SK-N-SH (cell line): ENCODE measurements around the gene DTD2. TPM values are rescaled to one million over a fixed set of nuclear protein-coding genes. Genes with fewer than 3 reads are reported as not detected.

Experiments used
- CTCF ChIA-PET: fragments of 300-600, 350-600 bp; formaldehyde crosslinking; extraction: SDS; loops from one replicate; lab custom pipeline; 2021; lab: Yijun Ruan, JAX
- POLR2A ChIA-PET: fragments of 350-600 bp; sonication (Branson Sonifier 250); formaldehyde crosslinking; extraction: SDS; loops from one replicate; lab custom pipeline; 2020; ENCODE audit warnings: antibody characterized with exemption, inconsistent platforms; lab: Yijun Ruan, JAX
- DNase-seq: peaks from one replicate; pipeline ENCODE4 v3.0.0; 2012
- H2AFZ ChIP-seq: fragments of 200-600 bp; sonication (generic); 2 replicates; pipeline ENCODE4 v1.8.1; 2016; ENCODE audit warnings: antibody characterized with exemption, mild to moderate bottlenecking, low read depth
- H3F3A ChIP-seq: fragments of 200-600 bp; sonication (generic); replicated peaks from 2 replicates; pipeline ENCODE3; 2016; ENCODE audit warnings: antibody characterized with exemption, mild to moderate bottlenecking; ENCODE audit not compliant: insufficient read depth
- H3K27ac ChIP-seq, 2 experiments: fragments of 200-500 bp in 1 of 2; fragments of 200-600 bp in 1 of 2; sonication (Bioruptor generic) in 1 of 2; sonication (generic), shearing (Covaris generic) in 1 of 2; 2 replicates each; pipeline versions ENCODE4 v1.5.1 to v1.6.1; 2014 to 2016; ENCODE audit warnings: low read depth in 2 of 2, inconsistent platforms in 1 of 2, low read length in 1 of 2, mild to moderate bottlenecking in 1 of 2, mixed read lengths in 1 of 2
- H3K27me3 ChIP-seq: fragments of 200-600 bp; sonication (generic), shearing (Covaris generic); 2 replicates; pipeline ENCODE4 v1.6.1; 2016; ENCODE audit warnings: mixed run types; ENCODE audit not compliant: insufficient read depth
- H3K36me3 ChIP-seq, 2 experiments: fragments of 200-500 bp in 1 of 2; fragments of 200-600 bp in 1 of 2; sonication (Bioruptor generic) in 1 of 2; sonication (generic) in 1 of 2; replicated peaks in 1 of 2; 2 replicates each; pipeline versions ENCODE3 to v1.5.1; 2014 to 2016; ENCODE audit warnings: low read length in 1 of 2, mild to moderate bottlenecking in 1 of 2; ENCODE audit not compliant: insufficient read depth in 2 of 2, control insufficient read depth in 1 of 2
- H3K4me1 ChIP-seq, 2 experiments: fragments of 200-500 bp in 1 of 2; fragments of 200-600 bp in 1 of 2; sonication (Bioruptor generic) in 1 of 2; sonication (generic), shearing (Covaris generic) in 1 of 2; 2 replicates each; pipeline versions ENCODE4 v1.5.1 to v1.6.1; 2014 to 2016; ENCODE audit warnings: low read depth in 1 of 2, low read length in 1 of 2, mixed run types in 1 of 2; ENCODE audit not compliant: insufficient read depth in 2 of 2, control insufficient read depth in 1 of 2
- H3K4me2 ChIP-seq: fragments of 200-600 bp; sonication (generic), shearing (Covaris generic); 2 replicates; pipeline ENCODE4 v1.6.1; 2017; ENCODE audit warnings: mixed run types
- H3K4me3 ChIP-seq, 2 experiments: fragments of 200-500 bp in 1 of 2; fragments of 200-600 bp in 1 of 2; sonication (Bioruptor generic) in 1 of 2; sonication (generic), shearing (Covaris generic) in 1 of 2; 2 replicates each; pipeline versions ENCODE4 v1.5.1 to v1.8.1; 2014 to 2016; ENCODE audit warnings: low read depth in 2 of 2, inconsistent platforms in 1 of 2, low read length in 1 of 2, mild to moderate bottlenecking in 1 of 2, mixed read lengths in 1 of 2, moderate library complexity in 1 of 2
- H3K79me2 ChIP-seq: fragments of 200-600 bp; sonication (generic); 2 replicates; pipeline ENCODE4 v1.8.1; 2017; ENCODE audit warnings: mild to moderate bottlenecking; ENCODE audit not compliant: insufficient read depth
- H3K9ac ChIP-seq: fragments of 200-600 bp; sonication (generic); 2 replicates; pipeline ENCODE4 v1.6.1; 2017; ENCODE audit warnings: mixed run types
- H3K9me2 ChIP-seq: fragments of 200-600 bp; sonication (generic); 2 replicates; pipeline ENCODE4 v1.6.1; 2017; ENCODE audit warnings: mixed run types
- H3K9me3 ChIP-seq: fragments of 200-600 bp; sonication (generic); 2 replicates; pipeline ENCODE4 v1.6.1; 2017; ENCODE audit warnings: mixed run types, mild to moderate bottlenecking, moderate library complexity
- H4K20me1 ChIP-seq: fragments of 200-600 bp; sonication (generic); 2 replicates; pipeline ENCODE4 v1.6.1; 2017; ENCODE audit warnings: mild to moderate bottlenecking, mixed run types; ENCODE audit not compliant: insufficient read depth
- EP300 ChIP-seq, 2 experiments: IDR thresholded peaks; 2 replicates each; pipeline versions ENCODE4 v1.4.0 to v1.6.1; 2012; ENCODE audit warnings: borderline replicate concordance in 1 of 2, low read depth in 1 of 2, low read length in 1 of 2
- FOXM1 ChIP-seq: IDR thresholded peaks from 2 replicates; pipeline ENCODE4 v1.4.0; 2012; ENCODE audit warnings: low read depth, mild to moderate bottlenecking
- MXI1 ChIP-seq: IDR thresholded peaks from 2 replicates; pipeline ENCODE4 v1.6.1; 2012; ENCODE audit warnings: mild to moderate bottlenecking, low read depth, low read length, improper control_type of control experiment
- NFIC ChIP-seq: IDR thresholded peaks from 2 replicates; pipeline ENCODE4 v1.4.0; 2012; ENCODE audit warnings: borderline replicate concordance
- POLR2AphosphoS5 ChIP-seq: IDR thresholded peaks from 2 replicates; pipeline ENCODE4 v1.6.1; 2012; ENCODE audit warnings: low read depth, low read length
- RXRA ChIP-seq: IDR thresholded peaks from 2 replicates; pipeline ENCODE4 v1.4.0; 2012; ENCODE audit warnings: low read depth, mild to moderate bottlenecking, borderline replicate concordance
- TEAD4 ChIP-seq: IDR thresholded peaks from 2 replicates; pipeline ENCODE4 v1.4.0; 2012; ENCODE audit warnings: mild to moderate bottlenecking, borderline replicate concordance; ENCODE audit not compliant: insufficient read depth
- ZBTB33 ChIP-seq: IDR thresholded peaks from 2 replicates; pipeline ENCODE4 v1.4.0; 2012; ENCODE audit warnings: low read depth, borderline replicate concordance
- WGBS: methylation state at CpG from one replicate; pipeline ENCODE4 v1.1.6; 2017; ENCODE audit warnings: low lambda C conversion rate; 5-methylcytosine and 5-hydroxymethylcytosine counted together
- polyA plus RNA-seq, 3 experiments: library from polyadenylated mRNA; depleted of rRNA; stranded (reverse); fragments of >200 nt; gene quantifications; 2 replicates each; pipeline ENCODE4 v1.2.3, GENCODE V29; 2012
- TF ChIP-seq, protein P1 (sequence below): IDR thresholded peaks from 2 replicates; pipeline ENCODE4 v1.6.1; 2012; ENCODE audit warnings: mild to moderate bottlenecking, low read depth, low read length, moderate library complexity
- TF ChIP-seq, protein P2 (sequence below): IDR thresholded peaks from 2 replicates; pipeline ENCODE4; 2012
- TF ChIP-seq, protein P3 (sequence below): IDR thresholded peaks from 2 replicates; pipeline ENCODE4 v1.4.0; 2012; ENCODE audit warnings: low read depth, borderline replicate concordance

The DTD2 gene
- polyA plus RNA-seq, 1 of the 3 experiments (the other 2 are of a cell fraction) = 10.5 TPM

GRCh38 chr14:31435276-31435675 is 22.0 kb downstream of the DTD2 start:
- H3K4me1 ChIP-seq = no peaks in the 10 kb centered on the region
- TF ChIP-seq FOXM1 (no peak), POLR2AphosphoS5 (peak; percentile 17; the same call in 1 of the 2 replicates), NFIC (peak; percentile 36; the same call in 1 of the 2 replicates), RXRA (no peak), TEAD4 (no peak), EP300 (IDR thresholded peaks at IDR 0.05; ENCODE audit: borderline replicate concordance in 1 of 2, low read depth in 1 of 2, low read length in 1 of 2) (0 out of 4 replicates have a peak, but pooled peaks of 1 of the 2 experiments have one; percentile 25)
- TF ChIP-seq, protein P1, sequence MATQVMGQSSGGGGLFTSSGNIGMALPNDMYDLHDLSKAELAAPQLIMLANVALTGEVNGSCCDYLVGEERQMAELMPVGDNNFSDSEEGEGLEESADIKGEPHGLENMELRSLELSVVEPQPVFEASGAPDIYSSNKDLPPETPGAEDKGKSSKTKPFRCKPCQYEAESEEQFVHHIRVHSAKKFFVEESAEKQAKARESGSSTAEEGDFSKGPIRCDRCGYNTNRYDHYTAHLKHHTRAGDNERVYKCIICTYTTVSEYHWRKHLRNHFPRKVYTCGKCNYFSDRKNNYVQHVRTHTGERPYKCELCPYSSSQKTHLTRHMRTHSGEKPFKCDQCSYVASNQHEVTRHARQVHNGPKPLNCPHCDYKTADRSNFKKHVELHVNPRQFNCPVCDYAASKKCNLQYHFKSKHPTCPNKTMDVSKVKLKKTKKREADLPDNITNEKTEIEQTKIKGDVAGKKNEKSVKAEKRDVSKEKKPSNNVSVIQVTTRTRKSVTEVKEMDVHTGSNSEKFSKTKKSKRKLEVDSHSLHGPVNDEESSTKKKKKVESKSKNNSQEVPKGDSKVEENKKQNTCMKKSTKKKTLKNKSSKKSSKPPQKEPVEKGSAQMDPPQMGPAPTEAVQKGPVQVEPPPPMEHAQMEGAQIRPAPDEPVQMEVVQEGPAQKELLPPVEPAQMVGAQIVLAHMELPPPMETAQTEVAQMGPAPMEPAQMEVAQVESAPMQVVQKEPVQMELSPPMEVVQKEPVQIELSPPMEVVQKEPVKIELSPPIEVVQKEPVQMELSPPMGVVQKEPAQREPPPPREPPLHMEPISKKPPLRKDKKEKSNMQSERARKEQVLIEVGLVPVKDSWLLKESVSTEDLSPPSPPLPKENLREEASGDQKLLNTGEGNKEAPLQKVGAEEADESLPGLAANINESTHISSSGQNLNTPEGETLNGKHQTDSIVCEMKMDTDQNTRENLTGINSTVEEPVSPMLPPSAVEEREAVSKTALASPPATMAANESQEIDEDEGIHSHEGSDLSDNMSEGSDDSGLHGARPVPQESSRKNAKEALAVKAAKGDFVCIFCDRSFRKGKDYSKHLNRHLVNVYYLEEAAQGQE = no peak
- TF ChIP-seq, protein P2, sequence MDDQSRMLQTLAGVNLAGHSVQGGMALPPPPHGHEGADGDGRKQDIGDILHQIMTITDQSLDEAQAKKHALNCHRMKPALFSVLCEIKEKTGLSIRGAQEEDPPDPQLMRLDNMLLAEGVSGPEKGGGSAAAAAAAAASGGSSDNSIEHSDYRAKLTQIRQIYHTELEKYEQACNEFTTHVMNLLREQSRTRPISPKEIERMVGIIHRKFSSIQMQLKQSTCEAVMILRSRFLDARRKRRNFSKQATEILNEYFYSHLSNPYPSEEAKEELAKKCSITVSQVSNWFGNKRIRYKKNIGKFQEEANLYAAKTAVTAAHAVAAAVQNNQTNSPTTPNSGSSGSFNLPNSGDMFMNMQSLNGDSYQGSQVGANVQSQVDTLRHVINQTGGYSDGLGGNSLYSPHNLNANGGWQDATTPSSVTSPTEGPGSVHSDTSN = peak; percentile 67
- TF ChIP-seq, all 33 proteins: peak for 4
- H3K4me2 ChIP-seq = no peak overlapping the region
- no peak overlapping the region for H3K4me3 ChIP-seq
- H2AFZ ChIP-seq = no peak overlapping the region
- H4K20me1 ChIP-seq = no peaks in the 10 kb centered on the region
- H3K27ac ChIP-seq = peak overlapping the region in 1 of 2 experiments; percentile 38; a peak in 1 of 4 replicates
- no peaks in the 10 kb centered on the region for H3K79me2 ChIP-seq
- H3K27me3 ChIP-seq = no peaks in the 10 kb centered on the region
- peaks cover 0 to 15% of the 10 kb centered on the region in 2 experiments for H3K36me3 ChIP-seq
- ChIA-PET CTCF (interaction anchor here (2.4 kb wide), 1 partner anchor 15 kb away, joined by 10 read pairs; no protein-coding TSS in a partner anchor), POLR2A (interaction anchor here (0.7 kb wide), 1 partner anchor 21 kb away, joined by 3 read pairs; no protein-coding TSS in a partner anchor)
- H3F3A ChIP-seq = no peaks in the 10 kb centered on the region
- no peaks in the 10 kb centered on the region for H3K9me3 ChIP-seq
- no peaks in the 10 kb centered on the region for H3K9me2 ChIP-seq
- no peak for DNase-seq
- no peak overlapping the region for H3K9ac ChIP-seq

DNA sequence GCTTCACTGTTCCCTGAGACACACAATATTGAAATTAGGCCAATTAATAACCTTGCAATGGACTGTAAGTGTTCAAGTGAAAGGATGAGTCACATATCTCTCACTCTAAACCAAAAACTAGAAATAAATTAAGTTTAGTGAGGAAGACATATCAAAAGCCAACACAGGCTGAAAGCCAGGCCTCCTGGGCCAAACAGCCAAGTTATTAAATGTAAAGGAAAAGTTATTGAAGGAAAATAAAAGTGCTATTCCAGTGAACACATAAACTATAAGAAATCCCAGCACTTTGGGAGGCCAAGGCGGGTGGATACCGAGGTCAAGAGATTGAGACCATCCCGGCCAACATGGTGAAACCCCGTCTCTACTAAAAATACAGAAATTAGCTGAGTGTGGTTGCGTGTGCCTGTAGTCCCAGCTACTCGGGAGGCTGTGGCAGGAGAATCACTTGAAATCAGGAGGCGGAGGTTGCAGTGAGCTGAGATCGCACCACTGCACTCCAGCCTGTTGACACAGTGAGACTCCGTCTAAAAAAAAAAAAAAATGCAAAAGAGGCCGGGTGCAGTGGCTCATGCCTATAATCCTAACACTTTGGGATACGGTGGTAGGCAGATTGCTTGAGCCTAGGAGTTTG is 26.6 kb downstream of the DTD2 start:
- H3K9ac ChIP-seq = no peak overlapping the region
- H3K79me2 ChIP-seq = no peaks in the 10 kb centered on the region
- no peaks in the 10 kb centered on the region for H3K9me3 ChIP-seq
- ChIA-PET POLR2A (no interaction called here), CTCF (interaction anchor here (1.6 kb wide), 1 partner anchor 19 kb away, joined by 6 read pairs; no protein-coding TSS in a partner anchor)
- no peaks in the 10 kb centered on the region for H4K20me1 ChIP-seq
- TF ChIP-seq MXI1 = no peak
- no peak for TF ChIP-seq ZBTB33
- TF ChIP-seq, protein P3, sequence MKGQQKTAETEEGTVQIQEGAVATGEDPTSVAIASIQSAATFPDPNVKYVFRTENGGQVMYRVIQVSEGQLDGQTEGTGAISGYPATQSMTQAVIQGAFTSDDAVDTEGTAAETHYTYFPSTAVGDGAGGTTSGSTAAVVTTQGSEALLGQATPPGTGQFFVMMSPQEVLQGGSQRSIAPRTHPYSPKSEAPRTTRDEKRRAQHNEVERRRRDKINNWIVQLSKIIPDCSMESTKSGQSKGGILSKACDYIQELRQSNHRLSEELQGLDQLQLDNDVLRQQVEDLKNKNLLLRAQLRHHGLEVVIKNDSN = no peak
- TF ChIP-seq NFIC = no peak
- no peak overlapping the region for H2AFZ ChIP-seq
- no peaks in the 10 kb centered on the region for H3K9me2 ChIP-seq
- H3K36me3 ChIP-seq = peaks cover 0 to 6% of the 10 kb centered on the region in 2 experiments
- H3K4me2 ChIP-seq = no peak overlapping the region
- no peak overlapping the region for H3K4me3 ChIP-seq
- peaks cover 0 to 6% of the 10 kb centered on the region in 2 experiments; a peak in 2 of 4 replicates for H3K4me1 ChIP-seq
- DNase-seq = no peak
- WGBS = 93% methylated on average over 11 of the region's 11 CpGs
- no peak overlapping the region for H3K27ac ChIP-seq
- no peaks in the 10 kb centered on the region for H3F3A ChIP-seq
- H3K27me3 ChIP-seq = no peaks in the 10 kb centered on the region
